Inflammatory macrophage treated with lipopolysaccharide for 4 hours (primary cell): ENCODE measurements around the gene XYLT1.
A peak's percentile ranks its signal among the peaks of the same experiment; 100 is the strongest.

Experiments used
- DNase-seq: peaks from one replicate; pipeline ENCODE4 v3.0.0-alpha.2; 2020

XYLT1 gene

GRCh38 chr16:17276610-17277009, 194.2 kb downstream of the XYLT1 start:
- DNase-seq, result no peak

- DNase-seq, result no peak
Observed at GRCh38 chr16:17276010-17276530, 194.7 kb downstream of the XYLT1 start.

GRCh38 chr16:17275076-17276009, 195.4 kb downstream of the XYLT1 start:
- no peak for DNase-seq

- DNase-seq, result peak; percentile 92
Observed at GRCh38 chr16:17273142-17273561, 197.6 kb downstream of the XYLT1 start.

GRCh38 chr16:17272716-17273115, 198.0 kb downstream of the XYLT1 start:
- no peak for DNase-seq

- no peak for DNase-seq
Observed at GRCh38 chr16:17271687-17272086, 199.1 kb downstream of the XYLT1 start.

- DNase-seq, result no peak
Observed at GRCh38 chr16:17270683-17271109, 200.1 kb downstream of the XYLT1 start.

- no peak for DNase-seq
Observed at GRCh38 chr16:17270111-17270510, 200.6 kb downstream of the XYLT1 start.

- DNase-seq, result peak; percentile 67
Observed at GRCh38 chr16:17269439-17269838, 201.3 kb downstream of the XYLT1 start.

- no peak for DNase-seq
Observed at GRCh38 chr16:17266608-17267313, 204.0 kb downstream of the XYLT1 start.

GRCh38 chr16:17265154-17265553, 205.6 kb downstream of the XYLT1 start:
- no peak for DNase-seq

GRCh38 chr16:17261197-17261858, 209.4 kb downstream of the XYLT1 start:
- DNase-seq, result no peak

GRCh38 chr16:17260276-17260849, 210.4 kb downstream of the XYLT1 start:
- DNase-seq, result no peak

- DNase-seq, result no peak
Observed at GRCh38 chr16:17259751-17260270, 210.9 kb downstream of the XYLT1 start.

- peak; percentile 96 for DNase-seq
Observed at GRCh38 chr16:17258848-17259713, 211.7 kb downstream of the XYLT1 start.

- DNase-seq, result no peak
Observed at GRCh38 chr16:17258077-17258599, 212.6 kb downstream of the XYLT1 start.

- DNase-seq, result no peak
Observed at GRCh38 chr16:17257426-17258023, 213.2 kb downstream of the XYLT1 start.

- no peak for DNase-seq
Observed at GRCh38 chr16:17252701-17253100, 218.1 kb downstream of the XYLT1 start.

GRCh38 chr16:17252064-17252463, 218.7 kb downstream of the XYLT1 start:
- DNase-seq, result no peak

- no peak for DNase-seq
Observed at GRCh38 chr16:17251496-17251895, 219.3 kb downstream of the XYLT1 start.
